Activated CD8-positive, alpha-beta memory T cell treated with anti-CD3 and anti-CD28 coated beads, Interleukin-2, amount 50 U/mL, for 4 hours (primary cell): ENCODE measurements around the gene NUP188.
A peak's percentile ranks its signal among the peaks of the same experiment; 100 is the strongest.

Source experiments
- DNase-seq: peaks from one replicate; pipeline ENCODE4 v3.0.0-alpha.2; 2020

Gene NUP188

DNA sequence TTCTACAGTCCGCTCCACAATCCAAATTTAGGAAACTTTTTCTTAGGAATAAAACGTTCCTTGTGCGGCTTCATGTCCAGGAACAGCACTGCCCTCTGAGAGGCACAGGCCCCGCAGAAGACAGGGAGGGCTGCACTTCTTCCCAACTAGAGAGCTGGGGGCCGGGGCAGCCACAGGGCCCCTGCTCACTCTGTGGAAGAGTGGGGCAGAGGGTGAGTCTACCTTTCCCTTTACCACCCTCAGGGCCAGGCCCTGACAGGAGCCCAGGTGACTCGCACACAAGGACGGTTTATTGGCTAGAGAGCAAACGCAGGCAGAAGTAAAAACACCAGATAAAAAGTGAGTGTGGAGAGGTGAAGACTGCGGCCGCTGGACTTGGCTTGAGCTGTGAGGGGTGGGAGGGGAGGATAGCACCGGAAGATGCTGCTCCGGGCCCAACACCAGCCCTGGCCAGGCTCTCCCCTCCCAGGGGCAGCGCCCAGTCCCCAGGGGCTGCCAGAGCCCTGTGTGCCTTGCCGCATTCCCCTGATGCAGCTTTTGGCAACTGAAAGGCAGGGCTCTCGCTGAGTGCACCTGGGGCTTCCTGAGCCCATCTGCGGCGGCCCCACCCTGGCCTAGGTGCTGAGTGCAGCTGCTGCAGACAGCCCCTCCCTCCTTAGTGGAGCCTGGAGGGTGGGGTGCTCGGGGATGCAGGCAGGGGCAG, 60.4 kb downstream of the NUP188 start:
- no peak for DNase-seq

DNA sequence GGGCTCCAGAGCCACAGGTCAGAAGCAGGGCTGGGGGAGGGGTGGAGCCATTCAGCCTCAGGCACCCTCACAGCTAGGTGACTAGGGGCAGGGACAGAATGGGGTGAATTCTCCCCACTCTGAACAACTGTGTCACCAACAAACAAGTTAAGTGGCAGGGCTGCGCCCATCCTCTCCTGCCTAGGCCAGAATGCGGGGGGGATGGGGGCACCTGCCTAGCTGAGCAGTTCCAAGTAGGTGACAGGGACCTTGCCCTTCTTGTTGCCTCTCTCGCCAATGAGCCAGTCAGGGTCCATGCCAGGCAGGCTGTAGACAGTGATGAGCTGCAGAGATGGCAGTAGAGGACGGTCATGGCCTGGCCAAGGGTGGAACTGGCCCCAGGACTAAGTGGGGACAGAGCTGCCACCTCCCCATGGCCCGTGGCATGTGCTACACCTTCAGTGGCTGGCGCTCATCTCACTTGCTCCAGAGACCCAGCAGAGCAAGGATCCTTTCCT, 61.0 kb downstream of the NUP188 start:
- no peak for DNase-seq

DNA sequence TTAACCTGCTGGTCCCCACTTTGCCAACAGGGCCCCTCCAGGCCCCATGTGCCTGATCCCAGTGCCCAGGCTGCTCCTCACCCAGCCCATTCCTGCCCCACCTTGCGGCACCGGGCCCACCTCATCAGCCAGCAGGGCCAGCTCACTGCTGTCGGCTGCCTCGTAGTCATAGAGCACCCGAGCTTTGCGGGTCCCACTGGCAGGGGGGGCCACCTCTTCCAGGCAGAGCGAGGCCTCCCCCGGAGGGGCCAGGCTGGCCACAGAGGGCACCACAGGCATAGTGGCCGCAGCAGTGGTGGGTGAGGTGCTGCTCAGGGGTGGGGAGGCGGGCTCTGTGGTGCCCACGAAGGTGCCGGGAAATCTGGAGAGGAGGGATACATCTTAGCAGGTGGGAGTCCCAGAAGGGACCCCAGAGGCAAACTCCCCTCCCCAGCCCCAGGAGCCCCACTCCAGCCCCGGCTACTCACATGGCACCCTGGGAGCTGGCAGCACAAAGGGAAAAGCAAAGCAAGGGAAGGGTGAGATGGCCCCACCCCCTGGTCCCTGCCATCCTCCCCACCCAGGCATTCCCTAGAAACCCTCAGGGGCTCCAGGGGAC, 61.6 kb downstream of the NUP188 start:
- DNase-seq, result no peak

- DNase-seq, result no peak
These were observed 62.2 kb downstream of the NUP188 start for GRCh38 chr9:129009584-129010141.

DNA sequence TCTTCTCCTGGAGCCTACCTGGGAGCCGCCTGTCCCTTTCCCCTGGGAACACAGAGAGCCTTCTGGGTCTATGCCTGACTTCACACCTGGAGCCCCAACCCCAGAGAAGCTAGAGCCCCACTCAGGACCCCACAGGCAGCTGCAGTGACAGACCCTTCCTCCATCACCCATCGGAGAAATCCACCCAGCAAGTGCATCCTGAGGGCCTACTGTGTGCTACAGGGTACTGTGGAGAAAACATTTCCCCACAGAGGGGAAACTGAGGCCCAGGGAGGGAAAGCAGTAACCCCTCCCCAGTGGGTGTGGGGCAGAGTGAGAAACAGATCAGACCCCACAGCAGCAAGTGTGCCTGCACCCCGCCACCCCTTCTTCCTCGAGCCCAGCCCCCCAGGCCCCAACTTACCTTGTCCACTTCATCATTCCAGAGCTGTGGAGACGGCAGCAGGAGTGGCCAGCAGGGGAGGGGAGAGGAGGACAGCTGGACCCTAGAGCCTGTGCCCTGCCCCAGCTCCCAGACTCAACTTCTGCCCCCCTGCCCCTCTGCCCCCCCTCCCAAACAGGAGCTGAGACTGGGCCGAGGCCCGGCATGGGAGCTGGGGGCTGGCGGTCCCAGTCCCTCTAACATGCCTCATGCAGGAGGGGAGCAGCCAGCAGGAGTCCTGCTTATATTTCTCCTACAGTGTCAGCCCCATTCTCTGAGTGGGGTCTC, 62.9 kb downstream of the NUP188 start:
- no peak for DNase-seq

DNA sequence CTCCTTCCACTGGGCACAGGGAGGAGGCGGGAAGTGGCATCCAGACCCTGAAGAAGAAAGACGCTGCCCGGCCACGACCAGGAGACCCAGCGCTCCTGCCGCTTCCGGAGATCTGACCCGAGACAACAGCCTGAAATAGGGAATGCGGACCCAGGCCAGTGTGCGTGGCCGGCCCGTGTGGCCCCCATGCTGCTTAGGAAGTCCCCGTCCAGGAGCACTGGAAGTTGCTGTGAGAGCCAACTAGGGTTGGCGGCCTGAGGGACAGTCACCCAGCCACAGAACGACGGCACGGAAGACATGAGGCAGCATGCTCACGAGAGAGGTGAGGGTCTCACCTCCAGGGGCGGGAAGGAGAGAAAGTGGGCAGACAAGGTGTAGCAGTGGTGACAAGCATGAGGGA, 63.7 kb downstream of the NUP188 start:
- no peak for DNase-seq

- no peak for DNase-seq
These were observed 64.3 kb downstream of the NUP188 start for GRCh38 chr9:129011761-129012181.

GRCh38 chr9:129012343-129012742, 64.8 kb downstream of the NUP188 start:
- DNase-seq, result no peak

DNA sequence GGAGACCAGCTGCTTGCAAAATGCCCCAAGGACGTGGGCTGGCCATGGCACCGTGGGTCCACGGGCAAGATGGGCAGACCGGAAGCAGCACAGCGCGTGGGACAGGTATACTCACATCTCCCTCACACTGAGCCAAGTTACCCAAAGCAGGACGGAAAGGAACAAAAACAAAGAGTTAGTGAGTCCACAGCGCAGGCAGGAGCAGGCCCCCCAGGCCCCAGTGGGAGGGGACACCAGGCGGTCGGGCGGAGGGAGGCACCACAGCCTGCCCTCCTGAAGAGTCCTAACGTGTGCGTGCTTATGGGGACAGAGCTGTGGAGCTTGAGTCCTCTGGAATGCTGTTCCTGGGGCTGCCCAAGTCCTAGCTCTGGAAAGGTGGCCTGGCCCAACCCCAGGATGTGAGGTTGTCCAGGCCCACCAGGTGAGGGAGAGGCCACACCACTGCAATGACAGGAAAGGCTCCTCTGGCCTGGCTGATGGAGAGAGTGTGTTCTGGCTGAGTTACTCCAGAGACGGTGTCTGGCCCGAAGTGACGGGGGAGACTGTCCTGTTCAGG, 65.5 kb downstream of the NUP188 start:
- no peak for DNase-seq

- DNase-seq, result no peak
These were observed 66.2 kb downstream of the NUP188 start for GRCh38 chr9:129013674-129014073.

DNA sequence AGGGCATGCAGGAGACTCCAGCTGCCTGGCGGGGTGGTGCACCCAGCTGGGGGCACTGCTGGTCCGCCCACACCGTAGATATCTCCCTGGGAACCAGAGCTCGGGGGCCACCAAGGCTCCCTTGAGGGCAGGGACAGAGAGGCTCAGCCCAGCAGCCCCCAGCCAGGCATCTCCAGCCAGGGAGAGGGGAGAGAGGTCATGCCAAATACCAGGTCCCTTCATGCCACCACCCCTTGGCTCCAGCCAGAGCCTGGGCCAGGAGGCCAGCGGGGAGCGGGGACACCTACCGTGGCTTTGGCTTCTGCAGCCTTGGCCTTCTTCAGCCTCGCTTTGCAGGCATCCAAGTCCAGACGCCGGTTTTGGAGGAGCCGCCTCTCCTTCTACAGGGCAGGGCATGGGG, 66.6 kb downstream of the NUP188 start:
- DNase-seq, result no peak

GRCh38 chr9:129014608-129015007, 67.1 kb downstream of the NUP188 start:
- DNase-seq, result no peak

GRCh38 chr9:129021091-129021490, 73.6 kb downstream of the NUP188 start:
- no peak for DNase-seq

DNA sequence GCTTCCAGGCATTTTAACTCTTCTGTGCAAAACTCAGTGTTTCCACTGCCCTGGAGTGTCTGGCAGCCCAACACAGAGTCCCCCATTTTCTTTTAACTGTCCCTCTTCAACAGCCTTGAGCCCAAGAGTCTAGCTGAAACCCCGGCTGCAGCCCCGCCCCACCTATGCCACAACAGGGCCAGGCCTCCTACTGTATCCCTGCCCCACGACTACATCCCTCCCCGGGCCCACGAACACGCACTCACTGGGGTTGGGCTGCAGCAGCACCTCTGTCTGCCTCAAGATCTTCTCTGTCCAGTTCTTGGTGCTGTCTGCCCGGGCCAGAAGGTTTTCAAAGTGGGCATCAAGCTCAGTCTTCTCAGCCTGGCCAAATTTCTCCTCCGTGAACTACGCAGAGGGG, 74.5 kb downstream of the NUP188 start:
- DNase-seq, result no peak

- no peak for DNase-seq
These were observed 75.8 kb downstream of the NUP188 start for GRCh38 chr9:129023036-129023907.

GRCh38 chr9:129023908-129024233, 76.4 kb downstream of the NUP188 start:
- no peak for DNase-seq

DNA sequence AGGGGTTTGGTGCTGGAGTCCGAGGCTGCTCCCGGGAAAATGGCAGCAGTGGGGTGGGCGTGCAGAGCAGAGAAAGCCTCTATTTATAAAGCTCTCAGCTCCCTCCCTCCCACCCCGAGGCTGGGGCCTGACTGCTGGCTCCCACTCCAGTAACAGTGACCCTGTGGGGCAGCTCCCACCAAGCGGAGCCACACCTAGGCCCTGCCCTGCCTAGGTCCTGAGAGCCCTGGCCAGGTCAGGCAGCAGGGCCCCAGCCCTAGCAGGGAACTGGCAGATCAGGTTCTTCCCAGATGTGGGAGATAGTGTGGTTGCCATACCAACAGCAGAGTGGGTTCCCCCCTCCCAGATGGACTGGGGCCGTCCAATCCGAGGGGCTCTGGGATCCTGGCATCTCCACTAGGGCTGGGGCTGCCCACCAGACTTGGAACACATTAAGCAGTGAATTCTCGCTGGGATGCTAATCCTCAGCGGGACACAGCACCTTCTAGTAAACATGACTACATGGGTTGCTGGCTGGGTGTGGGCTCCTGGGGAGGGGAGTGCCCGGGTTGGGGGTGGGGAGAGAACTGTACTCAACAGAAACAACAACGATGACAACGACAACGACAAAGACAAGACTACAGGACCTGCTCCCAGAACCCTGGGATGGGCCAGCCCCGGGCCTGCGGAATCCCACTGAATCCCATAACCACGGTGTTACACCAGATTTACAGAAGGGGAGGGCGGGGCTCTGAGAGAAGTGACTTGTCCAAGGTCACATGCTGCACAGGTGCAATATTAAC, 79.1 kb downstream of the NUP188 start:
- peak; percentile 14 for DNase-seq

DNA sequence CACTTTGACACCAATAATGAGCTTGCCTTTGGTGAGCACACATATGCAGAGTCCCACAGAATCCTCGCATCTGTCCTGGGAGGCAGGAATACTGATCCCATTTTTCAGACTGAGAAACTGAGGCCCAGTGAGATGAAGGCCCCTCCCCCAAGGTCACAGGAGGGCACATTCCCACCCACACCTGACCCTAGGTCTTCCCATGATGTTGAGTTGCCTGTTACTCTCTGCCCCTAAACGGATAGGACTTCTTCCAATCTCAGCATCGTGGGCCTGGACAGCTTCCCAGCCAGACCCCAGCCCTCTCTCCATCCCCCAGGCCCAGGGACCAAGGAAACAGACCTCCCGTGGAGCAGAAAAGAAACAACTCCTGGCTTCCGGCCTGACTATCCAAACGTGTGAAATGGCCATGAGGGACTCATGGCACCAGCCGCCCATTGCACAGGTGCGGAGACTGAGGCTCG, 79.8 kb downstream of the NUP188 start:
- DNase-seq, result no peak

DNA sequence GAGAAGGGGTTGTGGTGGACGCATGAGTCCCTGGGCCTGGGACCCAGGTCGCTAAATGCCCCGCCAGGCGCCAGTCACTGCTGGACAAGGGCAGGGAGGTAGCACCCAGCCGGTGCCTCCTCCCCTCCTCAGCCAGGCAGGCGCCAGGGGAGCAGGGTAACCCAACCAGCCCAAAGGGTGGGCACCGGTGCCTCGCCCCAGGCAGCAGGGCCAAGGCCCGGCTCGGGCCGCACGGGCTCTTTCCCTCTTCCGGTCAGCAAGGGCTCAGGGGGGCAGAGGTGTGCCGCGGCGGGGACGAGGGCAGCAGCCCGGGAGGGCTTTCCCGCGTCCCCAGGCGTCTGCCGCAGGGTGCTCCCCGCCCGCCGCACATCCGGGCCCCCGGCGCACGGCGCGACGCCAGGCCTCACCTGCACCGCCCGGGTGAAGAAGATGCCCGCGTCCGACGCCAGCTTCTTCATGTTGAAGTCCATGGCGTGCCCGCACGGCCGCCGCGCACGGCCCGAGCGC, 80.2 kb downstream of the NUP188 start:
- no peak for DNase-seq

- DNase-seq, result peak; percentile 93
These were observed 80.9 kb downstream of the NUP188 start, which contains the start of gene SH3GLB2 for GRCh38 chr9:129028192-129028966. Gene SH3GLB2 (minus strand): TSS chr9:129028331. CDS start chr9:129028154, 177 bp downstream.
